Ureter (tissue), 1 donor: ENCODE data around the gene NYAP1. TPM values are rescaled to one million over a fixed set of nuclear protein-coding genes. Genes with fewer than 3 reads are reported as not detected.
"Not testable (repeated sequence)": the region's sequence is repeated elsewhere in the genome, so short reads cannot be mapped to it uniquely, and the experiment has no call there.

Source experiments
- DNase-seq: peaks from one replicate; pipeline ENCODE4 v3.0.0-alpha.2; 2020; ENCODE audit warnings: low spot score
- total RNA-seq: library from RNA; stranded (reverse); gene quantifications from one replicate; pipeline ENCODE4 v1.2.4, GENCODE V29; 2023
- donor health status: DM: yes; HTN: yes; CAD: no.

NYAP1 gene
- 0.68 TPM for total RNA-seq

DNA sequence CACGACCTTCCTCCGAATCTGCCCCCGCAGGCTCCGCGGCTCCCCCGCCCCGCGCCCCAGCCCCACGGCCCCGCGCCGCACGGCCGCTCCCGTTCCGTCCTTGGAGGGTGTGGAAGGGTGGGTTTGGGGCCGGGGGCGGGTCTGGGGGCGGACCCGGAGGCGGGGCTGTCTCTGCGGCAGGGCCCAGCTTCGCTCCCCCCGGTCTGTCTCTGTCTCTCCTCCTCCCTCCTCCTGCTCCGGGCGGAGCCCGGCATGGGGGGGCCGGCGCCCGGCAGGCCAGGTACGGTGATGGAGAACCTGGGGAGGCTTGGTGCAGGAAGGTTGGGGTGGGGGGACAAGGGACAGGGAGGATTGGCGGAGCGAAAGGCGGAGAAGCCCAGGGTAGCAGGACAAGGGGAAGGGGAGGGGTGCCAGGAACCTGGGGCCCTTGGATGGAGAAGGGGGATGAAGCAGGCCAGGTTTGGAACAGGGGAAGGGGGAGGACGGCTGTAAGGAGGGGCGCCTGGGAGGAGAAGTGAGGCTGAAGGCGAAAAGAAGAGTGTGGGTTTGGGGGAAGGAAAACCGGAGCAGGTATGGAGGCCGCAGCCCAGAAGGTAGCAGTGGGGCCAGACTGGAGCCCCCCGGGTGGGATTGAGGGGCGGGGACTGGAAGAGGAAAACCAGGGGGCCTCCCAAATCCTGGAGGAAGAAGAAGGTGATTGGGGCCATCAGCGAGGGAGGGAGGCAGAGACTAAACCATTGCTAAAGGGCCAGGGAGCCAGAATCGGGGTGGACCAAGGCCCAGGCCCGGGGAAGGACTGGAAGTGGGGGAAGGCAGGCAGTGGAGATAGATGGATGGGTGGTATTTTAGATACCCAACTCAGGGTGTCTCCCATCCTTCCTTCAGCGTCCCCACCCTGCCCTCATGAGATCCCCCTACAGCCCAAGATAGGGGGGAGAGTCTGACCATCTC, at the start of gene NYAP1:
Gene NYAP1, plus strand, starts transcription at position 206 of the 951 bp plus-strand sequence. CDS start 1,385 bp downstream, outside the sequence.
- no peak for DNase-seq

DNA sequence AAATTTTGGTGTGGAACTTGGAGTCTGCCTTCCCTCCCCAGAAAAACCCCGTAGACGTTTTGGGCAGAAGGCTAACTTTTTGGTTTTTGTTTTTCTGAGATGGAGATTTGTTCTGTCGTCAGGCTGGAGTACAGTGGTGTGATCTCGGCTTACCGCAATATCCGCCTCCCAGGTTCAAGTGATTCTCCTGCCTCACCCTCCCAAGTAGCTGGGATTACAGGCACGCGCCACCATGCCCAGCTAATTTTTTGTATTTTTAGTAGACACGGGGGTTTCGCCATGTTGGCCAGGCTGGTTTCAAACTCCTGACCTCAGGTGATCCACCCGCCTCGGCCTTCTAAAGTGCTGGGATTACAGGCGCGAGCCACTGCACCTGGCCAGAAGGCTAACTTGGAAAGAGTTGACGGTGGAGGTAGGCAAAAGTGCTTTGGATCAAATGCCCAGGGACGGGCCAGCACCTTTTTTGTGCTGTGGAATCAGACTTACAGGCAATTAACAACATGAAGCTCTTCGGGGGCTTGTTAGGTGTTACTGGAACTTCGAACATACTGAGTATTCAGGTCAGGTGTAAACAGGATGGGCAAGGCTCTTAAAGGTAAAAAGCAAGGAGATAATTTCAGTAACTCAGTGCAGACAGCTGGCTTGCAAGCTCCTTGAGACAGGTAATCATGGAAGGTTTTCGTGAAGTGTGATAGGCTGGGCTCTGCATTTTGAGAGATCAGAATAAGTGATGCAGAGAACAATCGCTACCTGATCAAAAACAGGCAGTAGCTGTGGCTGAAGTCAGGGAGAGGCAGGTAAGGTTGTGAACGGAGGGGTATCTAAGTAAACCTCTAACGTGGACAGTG, 49.2 kb upstream of the NYAP1 start:
- DNase-seq, result no peak

DNA sequence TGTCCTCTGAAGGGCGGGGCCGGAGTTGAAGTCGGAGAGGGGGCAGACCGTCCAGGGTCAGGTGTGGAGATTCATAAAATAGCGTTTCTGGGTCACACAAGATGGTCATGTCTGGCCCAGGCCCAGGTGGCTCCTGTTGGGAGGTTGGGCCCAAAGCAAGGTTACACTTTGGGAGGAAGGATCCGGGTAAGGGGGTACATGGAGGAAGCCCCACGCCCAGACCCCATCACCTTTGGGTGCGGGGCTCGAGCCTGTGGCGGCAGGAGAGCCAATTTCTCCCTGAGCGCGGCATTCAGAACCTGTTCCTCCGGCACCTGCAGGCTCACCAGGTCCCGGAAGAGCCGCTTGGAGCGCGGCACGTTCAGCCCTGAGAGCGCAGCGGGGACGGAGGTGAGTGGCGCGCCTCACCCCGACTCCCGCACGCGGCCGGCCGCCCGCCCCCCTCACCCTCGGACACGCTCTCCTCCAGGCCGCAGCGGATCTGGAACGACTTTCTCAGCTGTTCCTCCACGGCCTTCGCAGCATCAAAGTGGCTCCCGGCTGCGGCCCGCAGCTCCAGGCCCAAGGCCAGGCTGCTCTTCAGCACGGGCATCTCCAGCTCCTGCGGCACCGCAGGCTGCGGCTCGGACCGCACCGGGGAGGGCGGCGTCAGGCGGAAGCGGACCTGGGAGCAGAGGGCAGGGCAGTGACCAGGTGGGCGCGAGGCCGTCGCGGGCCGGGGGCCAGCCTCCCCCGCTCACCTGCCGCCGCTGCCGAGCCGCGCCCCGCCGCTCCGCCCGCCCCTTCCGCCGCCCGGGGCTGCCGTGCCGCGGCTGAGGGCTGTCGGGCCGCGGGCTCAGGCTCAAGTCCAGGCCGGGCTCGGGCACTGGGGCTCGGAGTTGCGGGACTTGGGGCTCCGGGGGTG, 48.1 kb upstream of the NYAP1 start:
- peak; percentile 66 for DNase-seq

DNA sequence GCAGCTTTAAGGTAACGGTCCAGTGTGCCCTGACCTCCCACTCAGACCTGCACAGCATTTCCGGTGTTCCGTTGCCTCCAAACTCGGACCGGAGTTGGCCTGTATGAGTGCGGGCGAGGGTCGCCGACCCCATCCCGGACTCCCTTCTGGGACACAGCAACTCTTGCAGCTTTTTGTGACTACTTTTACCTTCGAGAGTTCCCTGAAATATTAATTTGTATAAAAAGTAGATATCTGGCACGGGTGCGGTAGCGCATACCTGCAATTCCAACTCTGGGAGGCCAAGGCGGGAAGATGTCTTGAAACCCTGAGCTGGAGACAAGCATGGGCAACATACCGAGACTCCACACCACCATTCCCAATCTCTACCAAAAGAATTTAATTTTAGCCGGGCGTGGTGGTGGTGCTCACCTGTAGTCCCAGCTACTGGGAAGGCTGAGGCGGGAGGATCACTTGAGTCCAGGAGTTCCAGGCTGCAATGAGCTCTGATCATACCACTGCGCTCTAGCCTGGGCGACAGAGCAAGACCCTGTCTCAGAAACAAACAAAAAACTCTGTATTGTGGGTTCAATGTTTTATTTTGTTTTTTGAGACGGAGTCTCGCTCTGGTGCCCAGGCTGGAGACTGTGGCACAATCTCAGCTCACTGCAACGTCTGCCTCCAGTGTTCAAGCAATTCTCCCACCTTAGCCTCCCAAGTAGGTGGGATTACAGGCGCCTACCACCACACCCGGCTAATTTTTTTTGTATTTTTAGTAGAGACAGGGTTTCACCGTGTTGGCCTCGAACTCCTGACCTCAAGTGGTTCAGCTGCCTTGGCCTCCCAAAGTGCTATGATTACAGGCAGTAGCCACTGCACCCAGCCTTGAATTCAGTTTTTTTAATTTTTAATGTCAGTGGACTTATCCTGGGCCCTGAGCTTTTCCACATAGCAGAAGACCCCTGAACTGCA, 46.3 kb upstream of the NYAP1 start:
- no peak for DNase-seq

DNA sequence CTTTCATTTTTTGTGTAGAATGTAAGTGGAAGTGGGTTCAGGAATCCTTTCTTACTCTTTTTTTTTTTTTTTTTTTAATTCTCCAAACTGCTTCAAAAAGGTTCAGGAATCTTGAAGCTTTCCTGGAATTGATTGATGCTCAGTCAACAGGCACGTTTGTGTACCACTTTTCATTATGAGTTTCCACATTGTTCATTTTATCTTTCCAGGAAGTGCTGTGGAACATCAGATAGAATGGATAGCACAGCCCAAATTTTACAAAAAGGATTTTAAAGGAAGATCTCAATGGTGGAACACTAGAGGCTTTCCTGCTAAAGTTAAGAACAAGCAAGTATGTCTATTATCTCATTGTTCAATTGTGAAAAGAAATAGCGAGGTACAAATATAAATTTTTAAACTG, 45.6 kb upstream of the NYAP1 start:
- no peak for DNase-seq

DNA sequence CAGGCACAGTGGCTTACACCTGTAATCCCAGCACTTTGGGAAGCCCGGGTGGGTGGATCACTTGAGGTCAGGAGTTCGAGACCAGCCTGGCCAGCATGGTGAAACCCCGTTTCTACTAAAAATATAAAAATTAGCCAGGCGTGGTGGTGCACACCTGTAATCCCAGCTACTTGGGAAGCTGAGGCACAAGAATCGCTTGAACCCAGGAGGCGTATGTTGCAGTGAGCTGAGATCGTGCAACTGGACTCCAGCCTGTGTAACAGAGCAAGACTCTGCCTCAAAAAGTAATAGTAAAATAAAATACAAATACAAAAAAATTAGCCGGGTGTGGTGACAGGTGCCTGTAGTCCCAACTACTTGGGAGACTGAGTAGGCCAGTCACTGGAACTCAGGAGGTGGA, 45.0 kb upstream of the NYAP1 start:
- not testable (repeated sequence) for DNase-seq

DNA sequence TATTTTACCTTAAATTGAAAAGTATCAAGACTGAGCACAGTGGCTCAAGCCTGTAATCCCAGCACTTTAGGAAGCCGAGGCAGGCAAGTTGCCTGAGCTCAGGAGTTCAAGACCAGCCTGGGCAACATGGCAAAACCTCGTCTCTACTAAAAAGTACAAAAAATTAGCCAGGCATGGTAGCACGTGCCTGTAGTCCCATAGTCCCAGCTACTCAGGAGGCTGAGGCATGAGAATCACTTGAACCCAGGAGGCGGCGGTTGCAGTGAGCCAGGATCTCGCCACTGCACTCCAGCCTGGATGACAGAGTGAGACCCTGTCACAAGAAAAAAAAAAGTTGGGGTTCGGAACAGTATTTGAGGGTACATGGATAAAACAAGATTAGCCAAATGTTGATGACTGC, 44.5 kb upstream of the NYAP1 start:
- not testable (repeated sequence) for DNase-seq

DNA sequence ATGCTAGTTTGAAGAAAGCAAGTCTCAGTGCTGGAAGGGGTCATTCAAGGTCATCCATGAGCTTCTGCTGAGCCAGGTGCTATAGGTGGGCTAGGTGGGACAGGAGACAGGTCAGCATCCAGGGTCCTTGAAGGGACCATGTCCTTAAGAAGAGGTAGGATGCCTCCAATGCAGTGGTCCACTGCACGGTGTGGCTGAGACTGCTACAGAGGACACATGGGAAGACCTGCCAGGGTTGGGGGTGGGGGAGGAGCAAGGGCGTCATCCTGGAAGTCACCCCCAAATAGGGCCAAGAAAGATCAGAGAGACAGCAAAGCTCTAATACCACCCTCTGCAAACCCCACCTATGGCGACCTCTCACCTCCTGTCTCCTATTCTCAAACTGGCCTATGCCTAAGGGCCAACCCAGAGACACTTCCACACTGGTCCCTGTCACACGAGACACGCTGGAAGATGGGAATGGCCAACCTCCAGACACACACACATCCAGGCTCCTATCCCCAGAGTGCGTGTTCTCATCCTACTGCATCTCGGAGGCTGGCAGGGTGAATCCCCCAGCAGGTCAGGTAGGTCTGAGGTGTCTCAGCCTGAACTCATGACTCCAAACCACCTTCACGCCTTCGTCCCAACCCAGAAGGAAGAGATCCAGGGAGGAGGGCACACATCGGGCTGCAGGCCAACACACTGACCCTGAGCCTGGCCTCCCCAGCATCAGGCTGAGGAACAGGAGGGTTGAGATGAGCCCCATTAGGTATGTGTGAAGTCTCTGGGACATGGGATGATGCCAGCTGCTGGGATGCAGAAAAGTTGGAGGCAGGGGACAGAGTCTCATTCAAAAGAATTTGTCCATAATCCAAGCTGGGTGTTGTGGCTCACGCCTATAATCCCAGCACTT, 41.8 kb upstream of the NYAP1 start:
- DNase-seq, result no peak

DNA sequence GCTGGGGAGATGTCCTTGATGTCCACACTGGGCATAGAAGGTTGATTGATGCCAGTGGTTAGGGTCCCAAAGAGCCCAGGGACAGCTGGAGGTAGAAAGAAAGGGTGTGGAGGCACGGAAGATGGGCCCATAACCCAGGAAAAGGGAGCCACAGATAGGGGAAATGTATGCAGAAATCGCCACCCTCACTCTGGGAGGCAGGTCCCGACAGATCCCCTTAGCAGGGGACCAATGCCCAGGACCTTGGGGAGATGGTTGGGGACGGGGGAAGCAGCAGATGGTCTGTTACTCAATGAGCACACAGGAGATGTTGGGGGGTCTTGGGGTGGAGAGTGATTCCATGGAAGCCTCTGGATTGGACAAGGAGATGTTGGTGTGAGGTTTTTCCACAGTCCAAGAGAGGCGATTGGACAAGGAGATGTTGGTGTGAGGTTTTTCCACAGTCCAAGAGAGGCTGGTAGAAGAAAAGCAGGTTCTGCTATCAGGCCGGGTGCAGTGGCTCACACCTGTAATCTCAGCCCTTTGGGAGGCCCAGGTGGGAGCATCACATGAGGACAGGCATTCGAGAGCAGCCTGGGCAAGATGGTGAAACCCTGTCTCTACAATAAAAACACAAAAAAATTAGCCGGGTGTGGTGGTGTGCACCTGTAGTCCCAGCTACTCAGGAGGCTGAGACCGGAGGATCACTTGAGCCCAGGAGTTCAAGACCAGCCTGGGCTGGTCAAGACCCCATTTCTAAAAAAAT, 40.5 kb upstream of the NYAP1 start:
- DNase-seq, result no peak

DNA sequence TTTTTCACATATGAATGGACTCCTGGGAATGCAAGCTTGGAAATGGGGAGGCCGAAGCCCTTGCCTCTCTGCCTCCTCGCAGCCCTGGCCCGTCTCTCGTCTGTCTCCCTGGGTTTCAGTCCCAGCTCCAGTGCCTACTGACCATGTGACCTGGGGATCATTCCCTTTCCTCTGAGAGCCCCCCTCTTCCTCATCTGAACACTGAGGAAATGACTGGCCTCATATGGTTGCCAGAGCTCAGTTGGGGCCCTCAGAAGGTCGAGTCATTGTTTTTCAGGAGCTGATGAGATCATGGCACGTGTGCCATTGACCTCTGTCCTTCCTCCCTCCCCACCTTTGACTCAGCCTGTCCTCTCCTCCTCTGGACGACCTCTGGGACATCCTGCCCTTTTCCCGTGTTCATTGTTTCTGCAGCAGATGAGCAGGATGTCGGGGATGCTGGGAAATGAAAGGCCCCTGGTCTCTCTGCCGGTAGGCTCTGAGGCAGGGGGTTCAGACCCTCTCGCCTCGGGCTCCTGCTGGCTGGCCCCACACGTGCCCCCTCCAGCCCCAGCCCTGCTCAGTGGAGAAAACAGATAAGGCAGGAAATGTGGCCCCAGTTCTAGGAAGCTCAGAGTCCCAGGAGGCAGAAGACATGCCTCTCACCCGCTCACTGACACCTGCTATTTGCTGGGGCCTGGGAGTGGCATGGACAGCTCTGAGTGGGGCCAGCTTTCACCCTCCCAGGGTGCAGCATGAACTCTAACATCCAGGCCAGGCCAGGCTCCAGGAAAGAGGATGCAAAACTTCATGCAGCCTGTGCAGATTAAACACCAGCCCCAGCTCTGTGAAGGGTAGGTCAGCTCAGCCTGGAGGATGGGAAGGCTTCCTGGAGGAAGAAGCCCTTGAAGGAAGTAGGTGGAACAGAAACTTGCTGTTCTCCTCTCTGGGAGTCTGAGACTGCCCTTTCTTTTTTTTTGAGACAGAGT, 39.1 kb upstream of the NYAP1 start:
- DNase-seq, result no peak

DNA sequence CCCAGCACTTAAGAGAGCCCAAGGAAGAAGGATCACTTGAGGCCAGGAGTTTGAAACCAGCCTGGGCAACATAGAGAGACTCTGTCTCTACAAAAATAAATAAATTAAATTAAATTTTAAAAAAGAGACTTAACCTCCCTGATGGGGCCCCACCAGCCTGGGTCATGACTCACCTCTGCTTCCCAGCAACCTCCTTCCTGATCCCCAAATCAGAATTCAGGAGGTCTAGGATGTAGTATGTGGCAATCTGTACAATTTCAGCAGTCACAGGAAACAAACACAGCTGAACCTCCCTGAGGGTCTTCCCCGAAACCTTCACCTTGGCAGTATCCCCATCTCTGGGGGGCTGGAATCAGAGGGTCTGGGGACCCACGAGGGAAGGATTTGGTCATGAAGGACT, 37.7 kb upstream of the NYAP1 start:
- DNase-seq, result no peak

DNA sequence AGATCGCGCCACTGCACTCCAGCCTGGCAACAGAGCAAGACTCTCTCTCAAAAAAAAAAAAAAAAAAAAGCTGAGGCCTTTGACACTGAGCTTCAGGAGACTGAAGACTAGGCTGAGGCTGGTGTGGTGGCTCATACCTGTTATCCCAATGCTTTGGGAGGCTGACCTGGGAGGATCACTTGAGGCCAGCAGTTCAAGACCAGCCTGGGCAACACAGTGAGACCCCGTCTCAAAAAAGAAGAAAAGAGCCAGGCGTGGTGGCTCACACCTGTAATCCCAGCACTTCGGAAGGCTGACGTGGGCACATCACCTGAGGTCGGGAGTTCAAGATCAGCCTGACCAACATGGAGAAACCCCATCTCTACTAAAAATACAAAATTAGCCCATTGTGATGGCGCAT, 36.4 kb upstream of the NYAP1 start:
- not testable (repeated sequence) for DNase-seq

DNA sequence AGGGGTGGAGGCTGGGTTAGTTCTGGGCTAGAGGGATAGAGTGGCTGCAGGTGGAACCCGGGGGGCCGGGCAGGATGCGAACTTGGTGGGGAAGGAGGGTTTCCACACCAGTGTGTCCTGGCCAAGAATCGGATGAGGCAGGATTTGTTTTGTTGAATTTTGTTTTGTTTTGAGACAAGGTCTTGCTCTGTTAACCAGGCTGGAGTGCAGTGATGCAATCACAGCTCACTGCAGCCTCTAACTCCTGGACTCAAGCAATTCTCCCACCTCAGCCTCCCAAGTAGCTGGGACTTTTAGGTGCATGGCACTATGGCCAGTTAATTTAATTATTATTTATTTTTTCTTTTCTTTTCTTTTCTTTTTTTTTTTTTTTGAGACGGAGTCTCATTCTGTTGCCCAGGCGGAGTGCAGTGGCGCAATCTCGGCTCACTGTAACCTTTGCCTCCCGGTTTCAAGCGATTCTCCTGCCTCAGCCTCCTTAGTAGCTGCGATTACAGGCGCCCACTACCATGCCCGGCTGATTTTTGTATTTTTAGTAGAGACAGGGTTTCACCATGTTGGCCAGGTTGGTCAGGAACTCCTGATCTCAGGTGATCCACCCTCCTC, 34.4 kb upstream of the NYAP1 start:
- no peak for DNase-seq

DNA sequence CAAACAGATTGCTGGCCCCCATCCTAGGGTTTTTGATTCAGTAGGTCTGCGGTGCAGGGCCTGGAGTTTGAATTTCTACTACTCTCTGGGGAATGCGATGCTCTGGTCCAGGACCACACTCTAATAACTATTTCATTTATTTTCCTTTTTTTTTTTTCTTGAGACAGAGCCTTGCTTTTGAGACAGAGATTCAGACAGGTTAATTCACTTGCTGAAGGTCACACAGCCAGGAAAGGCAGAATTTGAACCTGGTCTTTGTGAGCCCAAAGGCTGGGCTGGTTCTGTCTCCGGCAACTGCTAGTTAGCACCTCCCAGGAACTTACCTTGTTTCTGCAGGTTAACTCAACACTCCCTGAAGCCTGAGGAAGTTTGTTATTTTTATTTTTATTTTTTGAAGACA, 31.2 kb upstream of the NYAP1 start:
- DNase-seq, result no peak

DNA sequence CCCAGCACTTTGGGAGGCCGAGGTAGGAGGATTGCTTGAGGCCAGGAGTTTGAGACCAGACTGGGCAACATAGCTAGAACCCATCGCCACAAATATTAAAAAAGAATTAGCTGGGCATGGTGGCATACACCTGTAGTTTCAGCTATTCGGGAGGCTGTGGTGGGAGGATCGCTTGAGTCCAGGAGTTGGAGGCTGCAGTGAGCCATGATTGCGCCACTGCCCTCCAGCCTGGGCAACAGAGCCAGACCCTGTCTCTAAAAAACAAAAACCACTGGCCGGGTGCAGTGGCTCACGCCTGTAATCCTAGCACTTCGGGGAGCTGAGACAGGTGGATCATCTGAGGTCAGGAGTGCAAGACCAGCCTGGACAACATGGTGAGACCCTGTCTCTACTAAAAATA, 29.9 kb upstream of the NYAP1 start:
- not testable (repeated sequence) for DNase-seq

DNA sequence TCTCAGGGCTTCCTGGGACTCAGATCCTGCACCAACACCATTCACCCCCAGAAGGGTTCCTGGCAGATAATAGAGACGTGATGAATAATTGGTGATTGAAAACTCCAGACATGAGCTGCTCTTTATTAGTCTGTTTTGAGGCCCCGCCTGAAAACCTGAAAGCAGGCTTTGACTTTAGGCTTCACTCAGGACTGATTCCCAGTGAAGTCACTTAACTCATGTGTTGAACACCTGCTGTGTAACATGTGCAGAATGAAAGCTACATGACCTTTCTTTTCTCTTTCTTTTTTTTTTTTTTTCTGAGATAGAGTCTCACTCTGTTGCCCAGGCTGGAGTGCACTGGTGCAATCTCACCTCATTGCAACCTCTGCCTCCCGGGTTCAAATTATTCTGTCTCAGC, 28.5 kb upstream of the NYAP1 start:
- no peak for DNase-seq

DNA sequence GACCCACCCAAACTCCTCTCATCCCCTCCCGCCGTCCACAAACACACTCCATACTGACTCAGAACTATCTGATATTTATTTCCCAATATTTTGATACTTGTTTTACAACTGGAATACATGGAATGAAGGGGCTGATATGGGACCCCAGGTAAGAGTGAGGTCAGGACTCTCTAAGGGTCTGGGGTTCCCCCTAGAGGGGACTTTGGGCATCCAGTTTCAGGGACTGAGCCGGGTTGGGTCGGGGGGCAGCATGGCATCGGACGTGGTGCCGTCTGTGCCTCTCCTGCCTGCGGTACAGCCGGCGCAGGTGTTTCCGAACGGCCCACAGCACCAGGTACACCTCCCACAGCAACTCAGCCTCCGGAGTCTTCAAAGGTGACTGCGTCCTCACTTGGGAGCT, 27.2 kb upstream of the NYAP1 start:
- DNase-seq, result no peak
